CD4-positive, alpha-beta T cell treated with Interleukin-17A for 1 hour (primary cell): ENCODE measurements around the gene VDR.

ENCODE experiments used
- DNase-seq: peaks from one replicate; pipeline ENCODE4 v3.0.0-alpha.2; 2020

The VDR gene

GRCh38 chr12:47904713-47905709, at the start of gene VDR:
VDR (minus strand) TSS chr12:47904994; CDS start chr12:47879113, 25,881 bp downstream.
- peak; percentile 84 for DNase-seq

GRCh38 chr12:47954058-47954457, 49.3 kb upstream of the VDR start:
- no peak for DNase-seq

DNA sequence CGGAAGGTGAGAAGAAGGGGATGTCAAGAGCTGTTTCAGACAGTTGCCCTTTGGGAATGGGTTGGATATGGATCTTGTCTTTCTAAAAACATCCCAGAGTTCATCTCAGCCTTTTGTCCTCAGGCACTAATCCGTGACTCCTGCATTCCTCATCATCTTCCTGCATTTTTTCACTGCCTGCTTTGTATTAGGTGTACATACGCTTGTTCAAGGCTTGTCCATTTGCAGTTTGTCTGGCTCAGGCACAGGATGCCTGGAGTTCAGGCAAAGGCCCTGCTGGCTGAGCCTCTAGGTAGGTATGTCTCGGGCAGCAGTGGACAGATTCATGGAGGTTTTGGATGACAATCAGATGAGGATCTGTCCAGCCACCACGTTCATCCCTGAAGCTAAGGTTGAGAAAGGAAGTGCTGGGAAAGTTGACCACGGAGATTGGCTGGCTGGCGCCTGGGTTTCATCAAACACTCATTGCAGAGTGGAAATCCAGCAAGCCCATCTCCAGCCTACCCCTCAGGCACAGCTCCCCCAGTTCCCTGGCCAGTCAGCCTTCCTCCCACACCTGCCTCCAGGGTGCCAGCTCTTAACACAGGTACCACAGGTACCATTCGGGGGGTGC, 46.2 kb upstream of the VDR start:
- no peak for DNase-seq

GRCh38 chr12:47949441-47950341, 44.9 kb upstream of the VDR start:
- DNase-seq, result peak; percentile 37

DNA sequence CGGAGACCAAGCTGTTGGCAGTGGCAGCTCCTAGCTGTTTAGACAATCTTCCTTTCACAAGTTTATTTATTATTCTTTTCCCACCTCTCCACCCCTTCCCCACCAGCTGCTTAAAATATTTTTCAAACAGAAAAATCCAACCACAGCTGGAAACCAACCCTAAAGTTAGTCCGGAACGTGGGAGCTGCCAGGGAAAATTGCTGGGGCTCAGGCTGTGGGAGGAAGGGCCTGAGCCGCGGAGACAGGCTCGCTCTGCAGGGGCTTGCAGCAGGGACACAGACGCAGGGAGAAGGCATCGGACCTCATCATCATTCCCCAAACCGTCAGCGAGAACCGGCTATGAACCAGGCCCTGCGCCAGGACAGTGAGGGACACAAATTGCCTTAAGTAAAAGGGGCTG, 42.5 kb upstream of the VDR start:
- DNase-seq, result no peak

GRCh38 chr12:47946413-47947323, 41.9 kb upstream of the VDR start:
- no peak for DNase-seq

- DNase-seq, result no peak
These were observed 40.5 kb upstream of the VDR start for GRCh38 chr12:47945341-47945728.

DNA sequence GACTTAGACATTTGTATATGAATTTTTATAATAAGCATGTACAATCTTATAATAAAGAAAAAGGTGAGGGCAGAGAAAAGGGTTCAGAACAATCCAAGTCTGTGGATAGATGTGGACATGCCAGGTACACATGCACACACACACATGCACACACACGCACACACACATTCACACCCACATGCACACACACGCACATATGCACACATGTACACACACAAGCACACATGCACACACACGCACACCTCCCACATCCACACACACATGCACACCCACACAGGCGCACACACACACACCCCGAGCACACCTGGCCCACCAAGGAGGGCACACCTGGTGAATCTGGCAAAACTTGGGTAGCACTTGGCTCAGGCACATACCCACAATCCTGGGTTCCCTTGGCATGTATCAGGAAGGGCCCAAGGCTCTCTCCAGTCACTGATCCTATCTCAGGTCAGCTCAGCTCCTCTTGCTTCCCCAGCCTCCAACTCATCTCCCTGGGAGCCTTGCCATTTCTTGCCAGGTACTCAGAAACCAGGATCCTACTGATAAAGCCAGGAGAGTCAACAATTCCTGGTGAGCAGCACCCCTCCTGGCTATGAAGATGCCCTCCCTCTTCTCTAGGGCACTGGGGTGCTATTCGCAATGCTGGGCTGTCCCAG, 40.0 kb upstream of the VDR start:
- DNase-seq, result no peak

DNA sequence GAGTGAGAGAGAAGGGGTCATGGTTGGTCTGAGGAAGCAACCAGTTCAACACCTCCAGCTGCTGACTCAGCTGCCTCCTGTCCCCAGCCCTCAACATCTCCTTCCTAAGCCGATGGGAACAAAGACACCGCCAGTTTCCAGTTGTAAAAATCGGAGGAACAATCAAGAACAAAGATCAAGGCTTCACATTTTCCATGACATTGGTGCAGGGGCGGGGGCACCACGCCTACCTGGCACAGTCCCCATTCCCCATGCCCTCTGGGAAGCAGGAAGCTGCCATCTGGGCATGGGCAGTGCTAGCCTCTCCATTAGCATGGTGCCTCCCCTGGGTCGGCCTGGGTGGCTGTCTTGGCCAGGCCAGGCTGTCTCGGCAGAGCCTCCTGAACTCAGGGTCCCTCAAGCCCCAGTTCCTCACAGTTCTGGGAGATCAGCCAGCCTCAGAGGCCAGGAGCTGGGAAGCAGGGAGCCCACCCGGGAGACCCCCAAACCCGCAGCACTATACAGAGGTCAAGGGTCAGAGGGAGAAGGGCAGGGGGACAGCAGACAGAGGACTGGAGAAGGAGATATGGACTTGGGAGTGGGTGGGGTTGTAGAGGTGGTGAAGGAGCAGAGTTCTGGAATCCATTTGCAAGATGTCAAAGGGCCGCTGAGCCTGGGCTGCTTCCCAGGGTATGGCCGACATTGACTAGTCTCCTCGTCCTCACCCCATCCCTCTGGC, 39.0 kb upstream of the VDR start:
- DNase-seq, result no peak

DNA sequence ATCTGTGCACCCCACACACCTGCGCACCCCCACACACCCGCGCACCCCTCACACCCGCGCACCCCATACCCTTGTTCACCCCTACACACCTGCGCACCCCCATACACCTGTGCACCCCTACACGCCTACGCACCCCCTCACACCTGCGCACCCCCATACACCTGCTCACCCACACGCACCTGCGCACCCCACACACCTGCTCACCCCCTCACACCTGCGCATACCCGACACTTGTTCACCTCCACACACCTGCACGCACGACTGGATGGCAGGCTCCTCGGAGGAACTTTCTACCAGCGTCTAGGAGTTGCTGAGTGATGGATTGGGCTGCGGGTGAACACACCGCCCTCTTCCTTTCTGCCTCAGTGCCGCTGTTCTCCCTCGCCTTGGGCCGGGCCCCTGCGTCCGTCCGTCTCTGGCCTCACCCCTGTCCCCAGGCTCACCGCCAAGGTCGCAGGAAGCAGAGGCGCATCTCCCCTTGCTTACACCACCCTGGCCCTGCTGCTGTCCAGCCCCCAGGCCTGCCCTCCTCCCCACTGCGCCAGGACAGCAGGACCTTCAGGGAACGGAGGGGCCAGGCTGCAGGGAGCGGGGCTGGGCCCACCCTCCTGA, 37.9 kb upstream of the VDR start:
- no peak for DNase-seq

GRCh38 chr12:47941871-47942613, 37.2 kb upstream of the VDR start:
- peak; percentile 50 for DNase-seq

- DNase-seq, result no peak
These were observed 36.6 kb upstream of the VDR start for GRCh38 chr12:47941475-47941780.

DNA sequence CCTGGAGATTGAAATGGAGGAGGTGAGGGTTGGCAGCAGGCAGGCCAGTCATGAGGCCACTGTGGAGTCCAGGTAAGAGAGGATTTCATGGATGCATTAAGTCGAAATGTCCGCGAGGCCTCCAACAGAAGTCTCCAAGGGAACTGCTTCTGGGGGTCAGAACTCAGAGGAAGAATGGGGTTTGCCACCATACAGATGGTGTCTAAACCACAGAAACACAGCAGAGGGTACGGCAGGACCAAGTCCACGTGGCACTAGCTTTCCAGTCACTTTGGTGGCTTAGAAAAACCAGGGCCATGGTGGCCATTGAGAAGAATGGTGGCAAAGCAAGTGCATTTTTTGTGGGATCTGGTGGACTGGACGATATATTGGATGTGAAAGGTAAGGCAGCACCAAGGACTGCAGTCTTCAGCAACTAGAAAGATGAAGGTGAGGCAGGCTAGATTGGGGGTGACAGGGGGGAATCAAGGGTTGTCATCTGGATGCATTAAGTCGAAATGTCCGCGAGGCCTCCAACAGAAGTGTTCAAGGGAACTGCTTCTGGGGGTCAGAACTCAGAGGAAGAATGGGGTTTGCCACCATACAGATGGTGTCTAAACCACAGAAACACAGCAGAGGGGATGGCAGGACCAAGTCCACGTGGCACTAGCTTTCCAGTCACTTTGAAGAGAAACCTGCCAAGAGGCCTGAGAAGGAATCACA, 36.1 kb upstream of the VDR start:
- DNase-seq, result no peak

DNA sequence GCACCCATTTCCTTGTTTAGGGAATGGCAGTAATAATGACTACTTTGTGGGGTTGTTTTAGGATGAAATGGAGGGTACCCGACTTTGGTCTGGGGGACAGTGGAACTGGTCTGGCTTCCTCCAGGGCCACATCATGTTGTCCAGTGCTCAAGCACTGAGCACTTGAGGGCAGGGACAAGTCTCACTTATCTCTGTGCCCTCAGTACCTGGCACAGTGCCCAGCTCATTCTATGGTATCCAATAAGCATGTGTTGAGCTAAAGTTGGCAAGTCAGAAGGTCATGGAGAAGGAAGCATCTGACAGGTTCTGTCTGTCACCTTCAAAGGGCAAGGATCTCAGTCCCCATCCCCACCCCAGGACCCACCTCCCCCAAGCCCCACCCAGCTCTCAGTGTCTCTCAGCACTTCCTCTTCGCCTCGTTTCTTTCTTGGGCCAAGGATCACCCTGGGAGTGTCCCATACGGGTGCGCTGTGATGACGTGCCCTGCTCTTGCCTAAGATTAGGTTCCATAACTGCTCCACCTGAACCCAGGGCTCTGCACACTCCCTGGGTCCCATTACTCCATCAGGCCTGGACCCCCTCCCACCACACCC, 34.3 kb upstream of the VDR start:
- DNase-seq, result no peak

DNA sequence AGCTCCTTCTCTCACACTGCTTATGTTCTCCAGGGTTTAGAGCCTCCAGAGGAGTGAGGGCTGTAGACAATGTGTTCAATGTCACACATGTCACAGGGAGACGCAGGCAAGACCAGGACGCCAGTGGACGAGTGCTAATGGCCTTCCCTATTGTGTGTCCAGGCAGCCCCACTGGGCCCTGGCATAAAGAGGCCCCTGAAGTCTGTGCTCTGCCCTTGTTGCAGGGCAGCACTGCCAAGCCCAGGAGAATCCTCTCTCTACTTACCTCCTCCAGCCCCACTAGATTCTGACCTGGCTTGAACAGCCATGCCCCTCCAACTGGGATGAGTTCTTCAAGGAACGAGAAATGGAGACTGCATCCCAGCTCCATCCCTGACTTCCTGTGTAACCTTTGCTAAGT, 33.8 kb upstream of the VDR start:
- no peak for DNase-seq

DNA sequence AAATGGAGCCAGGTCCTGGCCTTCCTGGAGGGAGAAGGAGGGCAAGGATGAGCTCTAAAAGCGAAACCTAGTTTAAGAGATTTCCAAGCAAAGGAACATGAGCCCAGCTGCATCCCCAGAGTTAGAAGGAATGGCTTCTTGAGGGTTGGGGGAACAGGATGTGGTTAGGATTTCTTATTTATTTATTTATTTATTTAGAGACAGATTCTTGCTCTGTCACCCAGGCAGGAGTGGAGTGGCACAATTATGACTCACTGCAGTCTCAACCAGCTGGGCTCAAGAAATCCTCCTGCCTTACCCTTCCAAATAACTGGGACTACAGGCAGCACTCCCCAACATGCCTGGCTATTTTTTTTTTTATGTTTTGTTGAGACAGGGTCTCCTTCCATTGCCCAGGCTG, 33.3 kb upstream of the VDR start:
- no peak for DNase-seq

- DNase-seq, result no peak
These were observed 30.4 kb upstream of the VDR start for GRCh38 chr12:47935184-47935583.

GRCh38 chr12:47931187-47931586, 26.4 kb upstream of the VDR start:
- DNase-seq, result no peak

GRCh38 chr12:47930634-47931033, 25.8 kb upstream of the VDR start:
- DNase-seq, result no peak
